Hindlimb muscle (tissue), 1 donor: ENCODE measurements around the gene DRD4. TPM values are rescaled to one million over a fixed set of nuclear protein-coding genes. Genes with fewer than 3 reads are reported as not detected.

Source experiments
- DNase-seq: peaks from one replicate; pipeline ENCODE4 v3.0.0-alpha.2; 2013
- polyA plus RNA-seq: library from polyadenylated mRNA; unstranded; fragments of 120-200 nt; gene quantifications from one replicate; pipeline ENCODE4 v1.2.1, GENCODE V29; 2013; ENCODE audit not compliant: insufficient read length

DRD4 gene
- polyA plus RNA-seq = 1.2 TPM

DNA sequence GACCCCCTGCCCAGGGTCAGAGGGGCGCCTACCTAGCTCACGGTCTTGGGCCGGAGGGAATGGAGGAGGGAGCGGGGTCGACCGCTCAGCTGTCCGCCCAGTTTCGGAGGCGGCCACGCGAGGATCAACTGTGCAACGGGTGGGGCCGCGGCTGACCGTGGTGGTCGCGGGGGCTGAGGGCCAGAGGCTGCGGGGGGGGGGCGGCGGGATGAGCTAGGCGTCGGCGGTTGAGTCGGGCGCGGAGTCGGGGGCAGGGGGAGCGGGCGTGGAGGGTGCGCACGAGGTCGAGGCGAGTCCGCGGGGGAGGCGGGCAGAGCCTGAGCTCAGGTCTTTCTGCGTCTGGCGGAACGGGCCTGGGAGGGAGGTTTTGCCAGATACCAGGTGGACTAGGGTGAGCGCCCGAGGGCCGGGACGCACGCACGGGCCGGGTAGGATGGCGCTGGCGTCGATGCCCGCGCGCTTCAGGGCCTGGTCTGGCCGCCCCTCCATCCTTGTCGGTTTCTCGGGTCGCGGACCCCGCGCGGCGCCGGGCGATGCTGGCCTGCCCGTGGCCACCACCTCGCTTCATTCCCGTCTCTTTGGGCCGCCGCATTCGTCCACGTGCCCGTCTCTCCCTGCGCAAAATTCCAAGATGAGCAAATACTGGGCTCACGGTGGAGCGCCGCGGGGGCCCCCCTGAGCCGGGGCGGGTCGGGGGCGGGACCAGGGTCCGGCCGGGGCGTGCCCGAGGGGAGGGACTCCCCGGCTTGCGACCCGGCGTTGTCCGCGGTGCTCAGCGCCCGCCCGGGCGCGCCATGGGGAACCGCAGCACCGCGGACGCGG lies at the start of gene DRD4:
Gene DRD4, plus strand, starts transcription at position 759 of the 822 bp plus-strand sequence. Its CDS starts 36 bp downstream, at position 795.
- no peak for DNase-seq

DNA sequence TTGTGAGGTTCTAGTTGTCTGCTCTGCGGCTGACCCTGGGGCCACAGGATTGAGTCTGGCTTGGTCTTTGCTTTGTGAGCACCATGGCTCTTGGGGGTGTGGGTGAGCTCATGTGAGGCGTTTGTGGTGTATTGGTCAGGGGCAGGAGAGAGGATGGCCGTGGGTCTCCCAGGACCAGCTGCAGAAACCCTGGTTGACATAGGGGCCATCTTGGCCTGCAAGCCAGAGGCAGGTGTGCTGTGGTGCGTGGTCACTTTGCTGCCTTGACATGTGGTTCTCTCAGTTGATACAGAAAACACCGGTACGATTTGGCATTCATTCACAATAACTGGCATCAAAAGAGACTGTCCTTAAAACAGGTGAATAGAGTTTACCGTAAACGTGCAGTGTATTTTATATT lies 49.5 kb upstream of the DRD4 start:
- DNase-seq = no peak

DNA sequence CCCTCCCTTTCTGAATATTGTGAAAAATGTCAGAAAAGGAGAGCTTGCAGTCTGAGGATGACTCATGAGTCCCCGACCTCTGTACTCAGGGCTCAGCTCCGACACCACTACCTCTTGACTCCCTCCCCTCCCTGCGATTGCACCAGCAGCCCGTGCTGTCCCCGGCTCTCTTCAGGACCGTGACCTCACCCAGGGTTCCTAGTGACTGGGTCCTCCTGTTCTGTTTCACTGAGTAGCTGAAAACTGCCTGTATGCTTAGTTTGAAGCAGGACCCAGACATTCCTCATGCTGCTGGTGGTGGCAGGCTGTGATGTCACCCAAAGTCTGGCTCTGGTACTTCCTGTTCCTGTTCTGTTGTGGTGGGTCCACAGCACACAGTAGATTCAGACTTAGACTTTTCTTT lies 49.1 kb upstream of the DRD4 start:
- no peak for DNase-seq

DNA sequence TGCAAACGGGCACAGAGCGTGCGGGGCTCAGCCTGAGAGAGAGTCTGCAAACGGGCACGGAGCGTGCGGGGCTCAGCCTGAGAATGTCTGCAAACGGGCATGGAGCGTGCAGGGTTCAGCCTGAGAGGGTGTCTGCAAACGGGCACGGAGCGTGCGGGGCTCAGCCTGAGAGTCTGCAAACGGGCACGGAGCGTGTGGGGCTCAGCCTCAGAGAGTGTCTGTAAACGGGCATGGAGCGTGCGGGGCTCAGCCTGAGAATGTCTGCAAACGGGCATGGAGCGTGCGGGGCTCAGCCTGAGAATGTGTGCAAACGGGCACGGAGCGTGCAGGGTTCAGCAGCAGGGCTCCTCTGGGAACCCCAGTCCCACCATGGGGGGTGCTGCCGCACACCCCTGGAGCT lies 47.3 kb upstream of the DRD4 start:
- no peak for DNase-seq

DNA sequence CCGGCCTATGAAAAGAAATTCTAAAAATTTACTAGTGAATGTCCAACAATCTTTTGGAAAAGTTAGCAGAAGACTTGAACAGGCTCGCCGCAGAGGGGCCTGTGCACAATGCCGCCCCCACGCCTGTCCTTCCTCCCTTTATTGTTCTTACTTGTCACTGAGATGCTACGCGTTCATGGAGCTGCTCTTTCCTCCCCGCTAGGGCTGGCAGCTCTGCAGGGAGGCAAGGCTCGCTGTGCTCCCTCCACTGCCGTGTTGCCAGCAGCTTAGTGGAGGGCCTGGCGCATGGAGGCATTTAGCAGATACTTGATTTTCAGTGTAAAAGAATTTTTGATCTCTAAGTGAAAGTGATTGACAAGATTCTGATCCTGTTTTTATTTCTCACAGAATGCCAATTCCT lies 46.1 kb upstream of the DRD4 start:
- no peak for DNase-seq

DNA sequence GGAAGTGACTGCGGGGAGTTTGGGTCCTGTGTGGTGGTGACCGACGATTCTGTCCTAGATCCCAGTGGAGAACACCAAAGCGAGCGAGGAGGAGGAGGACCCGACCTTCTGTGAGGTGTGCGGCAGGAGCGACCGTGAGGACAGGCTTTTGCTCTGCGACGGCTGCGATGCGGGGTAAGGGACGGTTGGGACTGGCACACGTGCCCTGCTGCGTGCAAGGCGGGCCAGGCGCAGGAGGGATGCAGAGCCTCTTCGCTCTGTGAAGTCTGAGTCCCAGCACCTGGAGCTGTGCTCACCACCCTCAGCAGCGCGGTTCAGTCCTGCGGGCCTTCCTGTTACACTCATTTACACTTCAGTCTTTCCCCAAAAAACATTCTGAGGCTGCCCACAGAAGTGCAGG lies 44.6 kb upstream of the DRD4 start:
- no peak for DNase-seq

DNA sequence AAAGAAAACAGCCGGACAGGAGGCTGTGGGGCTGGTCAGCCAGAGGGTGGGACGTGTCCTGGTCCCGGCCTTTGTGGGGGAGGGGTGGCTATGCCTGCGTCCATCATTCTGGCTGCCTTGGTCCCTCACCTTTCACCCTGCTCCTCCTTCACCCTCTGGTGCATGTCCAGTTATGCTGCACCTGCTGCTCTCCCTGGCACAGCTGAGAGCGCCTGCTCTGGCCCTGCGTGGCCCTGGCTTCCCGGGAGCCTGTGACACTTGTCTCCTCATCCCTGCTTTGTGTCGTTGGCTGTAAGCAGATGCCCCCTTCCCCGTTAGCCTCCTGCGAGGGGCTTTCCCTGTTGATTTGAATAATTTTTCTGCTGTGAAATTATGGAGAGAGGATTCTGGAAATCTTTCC lies 44.2 kb upstream of the DRD4 start:
- no peak for DNase-seq

DNA sequence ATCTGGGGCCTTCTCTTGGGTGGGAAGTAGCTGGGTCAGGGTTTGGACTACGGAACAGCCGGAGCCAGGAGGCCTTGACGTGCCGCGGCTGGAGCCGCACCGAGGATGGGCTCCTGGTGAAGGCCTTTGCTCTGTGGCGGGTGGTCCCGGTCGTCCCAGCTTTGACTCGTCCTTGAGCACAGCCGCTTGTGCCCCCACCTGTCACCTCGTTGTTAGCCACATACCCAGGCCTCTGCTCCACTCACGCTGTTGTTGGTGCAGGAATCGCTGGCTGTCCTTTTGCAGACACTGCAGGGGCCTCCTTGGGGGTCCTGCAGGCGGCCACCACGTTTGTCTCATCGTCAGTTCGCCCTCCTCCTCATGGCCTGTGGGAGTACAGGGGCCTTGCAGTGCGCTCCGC lies 43.7 kb upstream of the DRD4 start:
- no peak for DNase-seq

DNA sequence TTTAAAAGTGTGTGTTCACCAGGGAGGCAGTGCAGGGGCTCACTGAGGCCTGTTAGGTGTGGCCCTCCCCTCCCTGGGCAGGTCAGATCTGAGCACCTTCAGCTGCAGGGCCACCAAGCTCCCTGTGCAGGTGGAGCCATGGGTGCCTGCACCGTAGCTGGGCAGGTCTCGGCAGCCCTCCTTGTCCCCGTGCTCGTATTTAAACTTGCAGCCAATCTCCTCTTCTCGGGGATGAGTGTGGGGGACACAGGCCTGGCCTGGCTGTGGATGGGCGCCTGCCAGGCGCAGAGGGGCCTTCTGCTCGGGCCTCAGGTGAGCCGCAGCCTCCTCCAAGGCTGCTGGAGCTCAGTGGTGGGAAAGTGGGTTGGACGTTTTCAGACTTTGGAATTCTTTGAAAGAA lies 41.7 kb upstream of the DRD4 start:
- no peak for DNase-seq

DNA sequence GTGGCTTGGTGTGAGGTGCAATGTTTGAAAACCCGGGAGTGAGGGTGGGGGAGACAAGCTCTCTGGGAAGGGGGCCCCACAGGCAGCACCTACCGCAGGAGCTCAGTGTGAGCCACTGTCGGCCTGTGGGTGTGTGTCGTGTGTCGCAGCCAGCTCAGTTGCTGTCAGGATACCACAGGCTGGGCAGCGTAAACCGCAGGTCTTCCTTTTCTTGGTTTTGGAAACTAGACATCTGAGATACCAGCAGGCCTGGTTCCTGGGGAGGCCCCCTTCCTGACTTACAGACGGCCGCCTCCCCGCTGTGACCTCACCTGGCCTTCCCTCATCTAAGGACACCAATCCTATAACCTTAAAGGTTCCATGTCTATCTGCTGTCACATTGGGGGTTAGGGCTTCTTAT lies 40.7 kb upstream of the DRD4 start:
- DNase-seq = no peak

DNA sequence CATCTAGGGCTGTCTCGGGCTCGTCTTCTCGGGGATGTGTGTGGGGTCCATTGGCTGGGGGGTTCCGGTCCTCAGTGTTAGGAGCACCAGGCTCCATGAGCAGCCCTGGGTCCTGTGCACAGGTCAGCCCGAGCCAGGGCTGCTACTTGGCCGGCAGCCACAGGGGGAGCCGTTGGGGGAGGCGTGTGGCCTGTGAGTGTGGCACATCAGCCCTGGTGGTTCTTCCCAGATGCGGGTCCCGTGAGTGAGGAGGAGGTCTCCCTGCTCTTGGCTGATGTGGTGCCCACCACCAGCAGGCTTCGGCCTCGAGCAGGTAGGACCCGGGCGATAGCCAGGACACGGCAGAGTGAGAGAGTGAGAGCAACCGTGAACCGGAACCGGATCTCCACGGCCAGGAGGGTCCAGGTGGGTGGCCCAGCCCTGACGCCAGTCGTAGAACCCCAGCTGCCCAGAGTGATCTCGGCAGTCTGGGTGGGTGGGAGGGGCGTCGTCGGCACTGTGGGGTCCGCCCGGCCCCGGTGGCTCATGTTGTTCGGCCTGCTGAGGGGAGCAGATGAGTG lies 39.8 kb upstream of the DRD4 start:
- no peak for DNase-seq

DNA sequence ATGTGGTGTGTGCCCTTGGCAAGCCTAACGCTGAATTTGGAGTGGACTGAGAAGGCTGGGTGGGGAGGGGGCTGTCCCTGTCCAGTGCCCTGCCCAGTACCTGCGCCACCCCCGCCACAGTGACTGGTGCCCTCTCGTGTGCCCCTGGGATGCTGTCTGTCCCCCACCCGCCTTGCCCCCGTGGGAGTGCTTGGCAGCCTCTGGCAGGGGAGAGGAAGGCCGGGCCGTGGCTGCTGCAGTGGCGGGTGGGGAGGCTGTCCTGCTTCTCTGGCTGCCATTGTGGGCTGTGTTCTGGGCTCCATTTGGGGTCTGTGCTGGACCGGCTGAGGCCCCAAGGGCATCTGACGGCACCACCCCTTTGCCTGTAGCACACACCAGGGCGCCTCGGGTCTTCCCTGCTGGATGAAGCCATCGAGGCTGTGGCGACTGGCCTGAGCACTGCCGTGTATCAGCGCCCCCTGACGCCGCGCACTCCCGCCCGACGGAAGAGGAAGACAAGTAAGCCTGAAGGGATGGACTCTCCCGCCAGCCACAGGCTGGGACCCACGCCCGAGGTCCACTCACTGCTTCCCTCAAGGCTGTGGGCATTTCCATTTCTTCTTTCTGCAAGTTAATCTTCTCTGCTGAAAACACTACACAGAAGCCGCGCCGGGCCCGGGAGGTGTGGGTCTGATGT lies 38.9 kb upstream of the DRD4 start:
- DNase-seq = no peak

DNA sequence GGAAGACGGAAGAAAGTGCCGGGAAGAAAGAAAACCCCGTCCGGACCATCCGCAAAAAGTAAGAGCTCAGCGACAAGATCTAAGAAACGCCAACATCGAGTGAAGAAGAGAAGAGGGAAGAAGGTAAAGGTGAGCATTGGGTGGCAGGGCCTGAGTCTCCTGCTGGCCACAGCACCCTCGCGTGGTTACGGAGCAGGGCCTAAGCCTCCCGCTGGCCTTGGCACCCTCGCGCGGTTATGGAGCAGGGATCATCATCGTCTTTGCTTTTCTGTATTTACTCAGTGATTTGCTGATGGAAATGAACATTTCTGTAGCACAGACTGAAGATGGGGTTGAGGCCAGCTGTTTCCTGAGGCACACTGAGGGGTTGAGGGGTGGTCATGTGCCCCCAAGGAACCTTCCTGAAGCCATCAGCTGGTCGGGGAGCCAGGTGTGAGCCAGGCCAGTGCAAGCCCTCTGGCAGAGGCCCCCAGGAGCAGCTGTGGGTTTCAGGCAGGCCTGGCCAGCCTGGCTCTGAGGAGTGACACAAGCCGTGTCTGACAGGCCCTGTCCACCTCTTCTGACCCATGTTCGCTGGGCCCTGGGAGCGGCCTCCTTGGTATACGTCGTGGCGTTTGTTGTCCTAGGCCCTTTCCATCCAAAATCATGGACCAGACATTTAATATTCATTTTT lies 35.4 kb upstream of the DRD4 start:
- DNase-seq = no peak

DNA sequence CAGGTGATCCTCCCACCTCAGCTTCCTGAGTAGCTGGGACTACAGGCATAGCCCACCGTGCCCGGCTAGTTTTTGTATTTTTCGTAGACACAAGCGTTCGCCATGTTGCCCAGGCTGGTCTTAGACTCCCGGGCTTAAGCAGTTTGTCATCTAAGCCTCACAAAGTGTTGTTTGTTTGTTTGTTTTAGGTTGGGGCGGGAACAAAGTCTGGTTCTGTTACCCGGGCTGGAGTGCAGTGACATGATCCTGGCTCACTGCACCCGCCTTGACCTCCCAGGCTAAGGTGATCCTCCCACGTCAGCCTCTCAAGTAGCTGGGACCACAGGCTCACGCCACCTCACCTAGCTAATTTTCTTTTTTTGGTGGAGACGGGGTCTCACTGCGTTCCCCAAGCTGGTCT lies 33.9 kb upstream of the DRD4 start:
- DNase-seq = no peak

DNA sequence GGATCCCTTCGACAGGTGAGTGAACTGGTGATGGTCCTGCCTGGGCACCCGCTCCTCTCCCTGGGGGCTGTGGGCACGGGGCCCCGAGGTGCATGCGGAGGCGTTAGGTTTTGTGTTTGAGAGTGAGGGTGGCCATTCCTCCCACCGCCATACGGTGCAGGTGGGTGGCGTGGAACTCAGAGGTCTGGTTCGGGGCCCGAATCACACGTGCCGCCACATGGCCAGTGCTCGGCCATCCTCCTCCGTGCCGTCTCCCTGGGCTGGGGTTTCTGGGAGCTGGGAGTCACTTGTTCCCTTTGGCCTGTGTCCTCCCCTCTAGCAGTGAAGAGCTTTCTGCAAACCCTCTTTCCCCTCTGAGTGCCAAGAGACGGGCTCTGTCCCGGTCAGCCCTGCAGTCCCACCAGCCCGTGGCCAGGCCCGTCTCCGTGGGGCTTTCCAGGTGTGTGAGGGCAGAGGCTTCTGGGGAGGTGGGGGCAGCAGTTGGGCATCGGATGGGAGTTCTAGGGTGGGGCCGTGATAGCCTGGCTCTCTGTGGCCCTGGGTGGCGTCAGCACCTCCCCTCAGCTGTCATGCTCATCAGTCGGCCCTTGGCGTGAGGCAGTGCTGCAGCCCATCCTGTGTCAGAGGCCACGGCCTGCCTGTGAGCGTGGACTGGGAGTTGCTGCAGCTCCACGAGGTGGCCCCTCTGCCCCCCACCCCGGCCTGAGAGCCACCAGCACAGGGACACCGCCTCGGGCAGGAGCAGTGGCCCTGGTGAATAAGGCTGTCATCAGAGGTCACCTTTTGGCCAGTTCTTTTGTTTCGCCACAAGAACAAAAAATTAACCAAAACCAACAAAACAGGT lies 31.6 kb upstream of the DRD4 start:
- no peak for DNase-seq

DNA sequence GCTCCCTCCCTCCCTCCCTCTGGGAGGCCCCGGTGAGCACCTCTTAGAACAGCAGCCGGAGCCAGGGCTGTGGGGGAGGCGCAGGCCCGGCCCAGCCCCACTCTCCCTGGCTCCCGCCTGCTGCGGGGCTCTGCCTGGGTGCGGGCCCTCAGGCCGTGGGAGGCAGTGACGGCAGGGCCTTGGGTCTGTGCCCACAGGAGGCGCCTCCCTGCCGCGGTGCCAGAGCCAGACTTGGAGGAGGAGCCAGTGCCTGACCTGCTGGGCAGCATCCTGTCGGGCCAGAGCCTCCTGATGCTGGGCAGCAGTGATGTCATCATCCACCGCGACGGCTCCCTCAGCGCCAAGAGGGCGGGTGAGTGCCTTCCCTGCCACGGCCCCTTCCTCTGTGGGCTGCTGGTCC lies 30.8 kb upstream of the DRD4 start:
- DNase-seq = no peak

DNA sequence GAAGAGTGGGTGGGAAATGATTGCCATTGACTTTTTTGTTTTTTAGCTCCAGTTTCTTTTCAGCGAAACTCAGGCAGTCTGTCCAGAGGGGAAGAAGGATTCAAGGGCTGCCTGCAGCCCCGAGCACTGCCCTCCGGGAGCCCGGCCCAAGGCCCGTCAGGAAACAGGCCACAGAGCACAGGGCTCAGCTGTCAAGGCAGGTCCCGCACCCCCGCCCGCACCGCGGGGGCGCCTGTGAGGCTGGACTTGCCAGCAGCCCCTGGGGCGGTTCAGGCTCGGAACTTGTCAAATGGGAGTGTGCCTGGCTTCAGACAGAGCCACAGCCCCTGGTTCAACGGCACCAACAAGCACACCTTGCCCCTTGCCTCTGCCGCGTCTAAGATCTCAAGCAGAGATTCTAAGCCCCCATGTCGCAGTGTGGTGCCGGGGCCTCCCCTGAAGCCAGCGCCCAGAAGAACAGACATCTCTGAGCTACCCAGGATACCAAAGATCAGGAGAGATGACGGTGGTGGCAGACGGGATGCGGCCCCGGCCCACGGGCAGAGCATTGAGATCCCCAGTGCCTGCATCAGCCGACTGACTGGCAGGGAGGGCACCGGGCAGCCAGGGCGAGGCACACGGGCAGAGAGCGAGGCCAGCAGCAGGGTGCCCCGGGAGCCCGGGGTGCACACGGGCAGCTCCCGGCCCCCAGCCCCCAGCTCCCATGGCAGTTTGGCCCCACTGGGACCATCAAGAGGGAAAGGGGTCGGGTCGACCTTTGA lies 29.9 kb upstream of the DRD4 start:
- DNase-seq = no peak

DNA sequence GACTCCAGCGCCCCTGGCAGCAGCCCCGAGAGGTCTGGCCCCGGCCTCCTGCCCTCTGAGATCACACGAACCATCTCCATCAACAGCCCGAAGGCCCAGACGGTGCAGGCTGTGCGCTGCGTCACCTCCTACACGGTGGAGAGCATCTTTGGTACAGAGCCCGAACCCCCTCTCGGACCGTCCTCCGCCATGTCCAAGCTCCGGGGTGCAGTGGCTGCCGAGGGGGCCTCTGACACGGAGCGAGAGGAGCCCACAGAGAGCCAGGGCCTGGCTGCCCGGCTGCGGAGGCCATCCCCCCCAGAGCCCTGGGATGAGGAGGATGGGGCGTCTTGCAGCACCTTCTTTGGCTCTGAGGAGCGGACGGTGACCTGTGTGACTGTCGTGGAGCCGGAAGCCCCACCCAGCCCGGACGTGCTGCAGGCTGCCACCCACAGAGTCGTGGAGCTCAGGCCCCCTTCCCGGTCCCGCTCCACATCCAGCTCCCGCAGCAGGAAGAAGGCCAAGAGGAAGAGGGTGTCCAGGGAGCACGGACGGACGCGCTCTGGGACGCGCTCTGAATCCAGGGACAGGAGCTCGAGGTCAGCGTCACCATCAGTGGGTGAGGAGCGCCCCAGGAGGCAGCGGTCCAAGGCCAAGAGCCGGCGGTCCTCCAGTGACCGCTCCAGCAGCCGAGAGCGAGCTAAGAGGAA lies 29.0 kb upstream of the DRD4 start:
- DNase-seq = no peak

DNA sequence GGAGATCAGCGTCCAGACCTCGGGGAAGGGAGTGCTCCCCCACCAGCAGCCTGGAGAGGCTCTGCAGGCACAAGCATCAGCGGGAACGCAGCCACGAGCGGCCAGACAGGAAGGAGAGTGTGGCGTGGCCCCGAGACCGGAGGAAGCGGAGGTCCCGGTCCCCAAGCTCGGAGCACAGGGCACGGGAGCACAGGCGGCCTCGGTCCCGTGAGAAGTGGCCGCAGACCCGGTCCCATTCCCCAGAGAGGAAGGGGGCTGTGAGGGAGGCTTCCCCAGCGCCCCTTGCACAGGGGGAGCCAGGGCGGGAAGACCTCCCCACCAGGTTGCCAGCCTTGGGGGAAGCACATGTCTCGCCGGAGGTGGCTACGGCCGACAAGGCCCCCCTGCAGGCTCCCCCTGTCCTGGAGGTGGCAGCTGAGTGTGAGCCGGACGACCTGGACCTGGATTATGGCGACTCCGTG lies 28.2 kb upstream of the DRD4 start:
- no peak for DNase-seq

DNA sequence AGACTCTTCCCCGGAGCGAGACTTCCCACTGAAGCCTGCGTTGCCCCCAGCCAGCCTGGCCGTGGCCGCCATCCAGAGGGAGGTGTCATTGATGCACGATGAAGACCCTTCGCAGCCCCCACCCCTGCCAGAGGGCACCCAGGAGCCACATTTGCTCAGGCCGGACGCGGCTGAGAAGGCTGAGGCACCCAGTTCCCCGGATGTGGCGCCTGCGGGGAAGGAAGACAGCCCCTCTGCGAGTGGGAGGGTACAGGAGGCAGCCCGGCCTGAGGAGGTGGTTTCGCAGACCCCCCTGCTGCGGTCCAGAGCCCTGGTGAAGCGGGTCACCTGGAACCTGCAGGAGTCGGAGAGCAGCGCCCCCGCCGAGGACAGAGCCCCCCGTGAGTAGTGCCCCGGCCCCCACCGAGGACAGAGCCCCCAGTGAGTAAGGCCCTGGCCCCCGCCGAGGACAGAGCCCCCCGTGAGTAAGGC lies 27.7 kb upstream of the DRD4 start:
- no peak for DNase-seq
